ENCODE data around the gene MAGEA4.

The MAGEA4 gene

GRCh38 chrX:151921292-151921691, 8.6 kb downstream of the MAGEA4 start:
- Histone ChIP-seq H3K27ac (replicated peaks) (no peak overlapping the region), H3K27me3 (ENCODE audit: insufficient read depth, poor library complexity, severe bottlenecking) (no peaks in the 10 kb centered on the region), H3K4me3 (replicated peaks; ENCODE audit: insufficient read depth, low read length) (no peak overlapping the region)
- no peak for DNase-seq (ENCODE audit: low read depth in 1 of 2, low spot score in 1 of 2)
- TF ChIP-seq GABPA (IDR thresholded peaks at IDR 0.05; ENCODE audit: low read depth) (no peak), POLR2AphosphoS5 (IDR thresholded peaks at IDR 0.05; ENCODE audit: low read depth) (no peak), REST (IDR thresholded peaks at IDR 0.05; ENCODE audit: insufficient replicate concordance, low read depth) (no peak), CTCF (IDR thresholded peaks at IDR 0.05; ENCODE audit: insufficient read depth, low read length) (no peak), SPI1 (IDR thresholded peaks at IDR 0.05; ENCODE audit: borderline replicate concordance, low read depth) (no peak)

- no peak overlapping the region for H3K4me3 ChIP-seq (replicated peaks; ENCODE audit: insufficient read depth, low read length)
Observed at GRCh38 chrX:151921866-151922265, 9.2 kb downstream of the MAGEA4 start.

GRCh38 chrX:151922692-151923091, 10.0 kb downstream of the MAGEA4 start:
- no peaks in the 10 kb centered on the region for H3K27me3 ChIP-seq (ENCODE audit: insufficient read depth, poor library complexity, severe bottlenecking)
- DNase-seq (ENCODE audit: low read depth in 1 of 2, low spot score in 1 of 2) = no peak
- no peak overlapping the region for H3K27ac ChIP-seq (replicated peaks)
- TF ChIP-seq GABPA (IDR thresholded peaks at IDR 0.05; ENCODE audit: low read depth) = no peak
- TF ChIP-seq REST (IDR thresholded peaks at IDR 0.05; ENCODE audit: insufficient replicate concordance, low read depth) = no peak
- TF ChIP-seq SPI1 (IDR thresholded peaks at IDR 0.05; ENCODE audit: borderline replicate concordance, low read depth) = no peak
- TF ChIP-seq POLR2AphosphoS5 (IDR thresholded peaks at IDR 0.05; ENCODE audit: low read depth) = no peak
- TF ChIP-seq CTCF (IDR thresholded peaks at IDR 0.05; ENCODE audit: insufficient read depth, low read length) = no peak
- no peak overlapping the region for H3K4me3 ChIP-seq (replicated peaks; ENCODE audit: insufficient read depth, low read length)

More at GRCh38 chrX:151921866-151922265, 9.2 kb downstream of the MAGEA4 start:
- TF ChIP-seq REST (IDR thresholded peaks at IDR 0.05; ENCODE audit: insufficient replicate concordance, low read depth) (no peak), SPI1 (IDR thresholded peaks at IDR 0.05; ENCODE audit: borderline replicate concordance, low read depth) (no peak), CTCF (IDR thresholded peaks at IDR 0.05; ENCODE audit: insufficient read depth, low read length) (no peak), POLR2AphosphoS5 (IDR thresholded peaks at IDR 0.05; ENCODE audit: low read depth) (no peak), GABPA (IDR thresholded peaks at IDR 0.05; ENCODE audit: low read depth) (no peak)
- Histone ChIP-seq H3K27me3 (ENCODE audit: insufficient read depth, poor library complexity, severe bottlenecking) (no peaks in the 10 kb centered on the region), H3K27ac (replicated peaks) (no peak overlapping the region)
- DNase-seq (ENCODE audit: low read depth in 1 of 2, low spot score in 1 of 2) = no peak
